Pancreas (tissue), 10 donors: ENCODE measurements around the gene ZNF524. TPM values are rescaled to one million over a fixed set of nuclear protein-coding genes. Genes with fewer than 3 reads are reported as not detected.

Experiments
- ATAC-seq, 4 donors: fragments of 200-7000 bp; cut with Tn5 transposase; one replicate each; pipeline versions ENCODE4 v1.8.0 to v1.9.1; 2020; ENCODE audit warnings: mild to moderate bottlenecking in 4 of 4, moderate library complexity in 4 of 4
- DNase-seq, 6 donors: peaks; one replicate each; pipeline ENCODE4 v3.0.0-alpha.2; 2020
- FAIRE-seq: peaks from 2 replicates; lab custom pipeline; 2012; peaks lifted over from hg19 to GRCh38; lab: Jason Lieb, UNC
- H3K27ac ChIP-seq, 4 donors: fragments of 200-600 bp; sonication (generic); 1 replicate in 3 of 4; 2 replicates in 1 of 4; pipeline versions ENCODE4 v1.5.0 to v1.8.0; 2020
- H3K27me3 ChIP-seq, 4 donors: fragments of 200-600 bp; one replicate each; pipeline ENCODE4 v1.8.0; 2021
- H3K36me3 ChIP-seq, 3 donors: fragments of 200-600 bp; sonication (generic) in 1 of 3; one replicate each; pipeline versions ENCODE4 v1.5.0 to v1.8.0; 2020 to 2021
- H3K4me1 ChIP-seq, 3 donors: fragments of 200-600 bp; one replicate each; pipeline ENCODE4 v1.8.0; 2021
- H3K4me3 ChIP-seq, 4 donors: fragments of 200-600 bp; sonication (generic) in 2 of 4; one replicate each; pipeline versions ENCODE4 v1.5.0 to v1.8.0; 2020 to 2021
- H3K9me3 ChIP-seq, 4 donors: fragments of 200-600 bp; one replicate each; pipeline ENCODE4 v1.8.0; 2021
- CTCF ChIP-seq, 4 donors: fragments of 200-600 bp; sonication (generic) in 3 of 4; IDR thresholded peaks; one replicate each; pipeline versions ENCODE4 v1.5.0 to v1.8.0; 2021; ENCODE audit warnings: antibody characterized with exemption in 4 of 4
- WGBS, 2 donors: extraction: QIAGEN DNeasy Blood & Tissue Kit; methylation state at CpG; one replicate each; pipeline ENCODE4 v1.1.7; 2013; 5-methylcytosine and 5-hydroxymethylcytosine counted together
- intact Hi-C, 3 donors: fragments of 100-400 bp; cut with DNase I; formaldehyde crosslinking; loops; one replicate each; pipeline versions ENCODE4 v1.11.1 to v1.14.2; 2022
- polyA plus RNA-seq, 2 donors: library from polyadenylated mRNA; stranded (reverse); fragments of 200-250 nt; gene quantifications; one replicate each; pipeline ENCODE4 v1.2.3, GENCODE V29; 2013
- total RNA-seq, 6 donors: library from RNA; stranded (reverse); fragmentation: NEBNext Ultra II Directional in 4 of 6; extraction: Animal tissue kit (Norgen Biotek cat#: 25700) in 4 of 6; gene quantifications; one replicate each; pipeline versions ENCODE4 v1.2.1 to v1.2.4, GENCODE V29; 2021 to 2023
- donor health status: healthy with polysubstance abuse.
- donor health status: DM: no; HTN: no; CAD: no; lungs with moderate emphysema.
- donor health status: DM: no; HTN: no; CAD: no.
- donor health status: control.
- donor health status: control.
- donor health status: Bipolar disorder and iron deficiency.
- donor health status: DM: yes; HTN: yes; CAD: no.
- donor health status: DM: no; HTN: no; CAD: no.
- donor health status: DM: no; HTN: no; CAD: no.
- donor health status: DM: yes; HTN: yes; CAD: no.

ZNF524 gene
- total and polyA plus RNA-seq, 8 donors = 17.1 to 79.4 (median 33.1) TPM

GRCh38 chr19:55637534-55637933 lies 37.4 kb downstream of the ZNF524 start:
- H3K27me3 ChIP-seq = no peaks in the 10 kb centered on the region
- H3K4me3 ChIP-seq = no peak overlapping the region
- ATAC-seq (no peak), FAIRE-seq (no peak), DNase-seq (peak in 2 of 6 donors; percentile 37 to 49)
- no peaks in the 10 kb centered on the region for H3K9me3 ChIP-seq
- 67 to 75% methylated on average over 11 of the region's 11 CpGs for WGBS, 2 donors
- peaks cover 8 to 22% (median 13%) of the 10 kb centered on the region in 3 donors for H3K4me1 ChIP-seq
- intact Hi-C loops = no loop called here
- H3K27ac ChIP-seq = no peak overlapping the region
- no peak for TF ChIP-seq CTCF (IDR thresholded peaks at IDR 0.05)
- H3K36me3 ChIP-seq = no peaks in the 10 kb centered on the region

- FAIRE-seq (no peak), DNase-seq (peak in 4 of 6 donors; percentile 4 to 55 (median 36)), ATAC-seq (no peak)
- Histone ChIP-seq H3K4me3 (no peak overlapping the region), H3K36me3 (no peaks in the 10 kb centered on the region), H3K9me3 (no peaks in the 10 kb centered on the region), H3K27me3 (no peaks in the 10 kb centered on the region), H3K27ac (no peak overlapping the region), H3K4me1 (peaks cover 11 to 22% (median 13%) of the 10 kb centered on the region in 3 donors)
- intact Hi-C loops = no loop called here
- peak in 1 of 4 donors; percentile 20 for TF ChIP-seq CTCF (IDR thresholded peaks at IDR 0.05)
- WGBS, 2 donors = 87 to 91% methylated on average over 6 of the region's 6 CpGs
Measured at GRCh38 chr19:55638864-55639359, 38.8 kb downstream of the ZNF524 start.

- peak; percentile 41 to 87 (median 69) for DNase-seq
- FAIRE-seq = no peak
- Histone ChIP-seq H3K9me3 (no peaks in the 10 kb centered on the region), H3K4me1 (peaks cover 13 to 22% (median 14%) of the 10 kb centered on the region in 3 donors), H3K4me3 (peak overlapping the region; percentile 63 to 86 (median 71)), H3K27ac (peak overlapping the region; percentile 64 to 89 (median 82)), H3K36me3 (no peaks in the 10 kb centered on the region), H3K27me3 (no peaks in the 10 kb centered on the region)
- intact Hi-C loops = no loop called here
- WGBS, 2 donors = 14 to 19% methylated on average over 38 of the region's 38 CpGs
- TF ChIP-seq CTCF (IDR thresholded peaks at IDR 0.05) = peak in 1 of 4 donors; percentile 18
- ATAC-seq = peak; percentile 25 to 38 (median 32)
Measured at GRCh38 chr19:55640043-55640576, 40.0 kb downstream of the ZNF524 start.

GRCh38 chr19:55640577-55641425 lies 40.7 kb downstream of the ZNF524 start, which contains the start of gene ZNF580:
ZNF580 (plus strand) TSS chr19:55641002; CDS start chr19:55642509, 1,507 bp downstream.
- TF ChIP-seq CTCF (IDR thresholded peaks at IDR 0.05) = no peak
- Histone ChIP-seq H3K4me1 (peaks cover 13 to 18% (median 14%) of the 10 kb centered on the region in 3 donors), H3K36me3 (no peaks in the 10 kb centered on the region), H3K4me3 (peak within 1 kb of the TSS; percentile 63 to 86 (median 71)), H3K27ac (peak within 1 kb of the TSS; percentile 64 to 89 (median 82)), H3K9me3 (no peaks in the 10 kb centered on the region), H3K27me3 (no peaks in the 10 kb centered on the region)
- DNase-seq (peak; percentile 54 to 91 (median 72)), ATAC-seq (peak; percentile 65 to 72 (median 70)), FAIRE-seq (no peak)
- WGBS, 2 donors = 0 to 1% methylated on average over 65 to 89 of the region's 89 CpGs
- intact Hi-C loops = no loop called here
